CD4-positive, alpha-beta T cell treated with Interleukin-17A for 4 hours (primary cell): ENCODE measurements around the gene TUT4.

Experiments used
- DNase-seq: peaks from one replicate; pipeline ENCODE4 v3.0.0-alpha.2; 2020; ENCODE audit warnings: mixed read lengths

TUT4 gene

DNA sequence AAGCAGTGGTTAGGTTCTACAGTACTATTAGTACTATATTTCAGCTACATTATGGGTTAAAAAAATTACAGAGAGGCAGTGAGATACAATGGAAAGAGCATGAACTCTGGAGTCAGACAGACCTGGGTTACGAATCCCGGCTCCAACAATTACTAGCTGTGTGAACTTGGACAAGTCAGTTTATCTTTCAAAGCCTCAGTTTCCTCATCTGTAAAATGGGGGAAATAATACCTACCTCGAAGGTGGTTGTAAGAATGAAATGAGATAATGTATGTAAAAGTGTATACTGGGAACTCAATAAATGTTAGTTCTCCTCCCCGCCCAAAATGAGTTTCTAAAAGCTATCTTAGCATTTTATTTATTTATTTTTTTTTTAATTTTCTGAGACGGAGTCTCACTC, 89.0 kb downstream of the TUT4 start:
- no peak for DNase-seq

DNA sequence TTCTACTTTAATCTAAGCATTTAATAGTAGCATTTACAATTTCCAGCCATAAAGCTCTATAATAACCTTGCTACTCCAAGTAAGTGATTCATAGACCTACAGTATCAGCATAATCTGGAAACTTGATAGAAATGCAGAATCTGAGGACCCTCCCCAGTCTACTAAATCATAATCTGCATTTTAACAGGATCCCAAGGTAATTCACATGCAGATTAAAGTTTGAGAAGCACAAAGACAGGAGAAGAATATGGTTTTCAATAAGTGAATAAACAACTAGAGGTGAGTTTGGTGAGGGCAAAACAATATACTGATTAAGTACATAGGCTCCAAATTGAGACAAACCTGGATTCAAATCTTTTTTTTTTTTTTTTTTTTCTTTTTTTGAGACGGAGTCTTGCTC, 91.1 kb downstream of the TUT4 start:
- no peak for DNase-seq

DNA sequence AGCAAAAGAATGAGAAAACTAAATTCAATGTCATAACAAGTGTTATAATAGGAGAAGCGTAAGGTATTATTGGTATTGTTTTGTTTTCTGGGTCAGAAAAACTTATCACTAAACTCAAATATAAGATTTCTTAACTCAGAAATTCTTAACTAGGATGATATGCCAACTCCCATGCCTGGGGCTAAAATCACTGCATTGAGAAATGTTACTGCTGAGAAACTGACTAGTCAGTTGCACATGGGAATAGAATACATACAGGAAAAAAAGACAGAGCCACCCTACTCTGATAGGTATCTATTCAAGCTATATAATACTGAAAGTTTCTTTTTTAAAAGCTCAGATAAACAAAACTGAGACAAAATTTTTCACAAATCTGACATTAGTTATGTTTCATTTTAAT, 92.2 kb downstream of the TUT4 start:
- no peak for DNase-seq

DNA sequence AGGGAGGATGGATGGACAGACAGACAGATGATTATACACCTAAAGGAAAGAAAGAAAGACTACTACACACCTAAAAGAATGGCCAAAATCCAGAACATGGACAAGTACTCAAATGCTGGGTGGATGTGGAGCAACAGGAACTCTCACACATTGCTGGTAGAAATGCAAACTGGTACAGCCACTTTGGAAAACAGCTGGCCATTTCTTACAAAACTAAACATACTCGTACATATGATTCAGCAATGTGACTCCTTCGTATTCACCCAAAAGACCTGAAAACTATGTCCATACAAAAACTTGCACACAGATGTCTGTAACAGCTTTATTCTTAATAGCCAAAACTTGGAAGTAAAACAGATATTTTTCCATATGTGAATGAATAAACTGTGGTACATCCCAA, 97.2 kb downstream of the TUT4 start:
- no peak for DNase-seq

DNA sequence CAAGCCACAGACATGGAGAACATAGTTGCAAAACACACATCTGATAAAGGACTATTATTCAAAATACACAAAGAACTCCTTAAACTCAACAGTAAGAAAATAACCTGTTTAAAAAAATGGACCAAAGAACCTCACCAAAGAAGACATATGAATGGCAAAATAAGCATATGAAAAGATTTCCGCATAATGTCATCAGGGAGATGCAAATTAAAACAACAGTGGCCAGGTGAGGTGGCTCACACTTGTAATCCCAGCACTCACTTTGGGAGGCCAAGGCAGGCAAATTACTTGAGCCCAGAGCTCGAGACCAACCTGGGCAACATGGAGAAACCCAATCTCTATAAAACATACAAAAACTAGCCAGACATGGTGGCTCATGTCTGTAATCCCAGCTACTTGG, 98.1 kb downstream of the TUT4 start:
- DNase-seq: no peak

DNA sequence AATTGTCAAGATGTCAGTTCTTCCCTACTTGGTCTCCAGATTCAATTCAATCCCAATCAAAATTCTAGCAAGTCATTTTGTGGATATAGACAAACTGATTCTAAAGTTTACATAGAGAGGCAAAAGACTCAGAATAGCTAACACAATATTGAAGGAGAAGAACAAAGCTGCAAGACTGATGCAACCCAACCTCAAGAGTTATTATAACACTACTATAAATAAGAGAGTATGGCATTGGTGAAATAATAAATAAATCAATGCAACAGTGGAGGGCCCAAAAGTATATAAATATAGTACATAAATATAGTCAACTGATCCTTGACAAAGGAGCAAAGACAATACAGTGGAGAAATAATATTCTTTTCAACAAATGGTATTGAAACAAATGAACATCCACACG, 98.8 kb downstream of the TUT4 start:
- no peak for DNase-seq

DNA sequence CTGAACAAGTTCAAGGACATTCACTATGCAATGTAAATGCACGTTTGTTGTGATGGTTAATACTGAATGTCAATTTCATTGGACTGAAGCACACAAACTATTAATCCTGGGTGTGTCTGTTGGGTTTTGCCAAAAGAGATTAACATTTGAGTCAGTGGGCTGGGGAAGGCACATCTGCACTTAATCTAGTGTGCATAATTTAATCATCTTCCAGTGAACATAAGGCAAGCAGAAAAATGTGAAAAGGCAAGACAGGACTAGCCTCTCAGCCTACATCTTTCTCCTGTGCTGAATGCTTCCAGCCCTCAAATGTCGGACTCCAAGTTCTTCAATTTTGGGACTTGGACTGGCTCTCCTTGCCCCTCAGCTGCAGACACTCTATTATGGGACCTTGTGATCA, 108.4 kb downstream of the TUT4 start:
- DNase-seq: no peak

DNA sequence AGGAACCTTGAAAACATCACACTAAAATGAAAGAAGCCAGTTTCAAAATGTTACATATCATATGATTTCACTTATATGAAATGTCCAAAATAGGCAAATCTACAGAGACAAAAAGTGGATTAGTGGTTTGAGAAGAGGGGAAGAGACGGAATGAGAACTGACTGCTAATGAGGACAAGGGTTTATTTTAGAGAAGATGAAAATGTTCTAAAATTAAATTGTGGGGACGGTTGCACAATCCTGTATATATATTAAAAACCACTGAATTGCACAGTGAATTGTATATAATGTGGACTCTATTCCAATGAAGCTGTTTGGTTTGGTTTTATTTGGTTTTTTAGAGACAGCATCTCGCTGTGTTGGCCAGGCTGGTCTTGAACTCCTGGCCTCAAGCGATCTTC, 112.9 kb downstream of the TUT4 start:
- no peak for DNase-seq

DNA sequence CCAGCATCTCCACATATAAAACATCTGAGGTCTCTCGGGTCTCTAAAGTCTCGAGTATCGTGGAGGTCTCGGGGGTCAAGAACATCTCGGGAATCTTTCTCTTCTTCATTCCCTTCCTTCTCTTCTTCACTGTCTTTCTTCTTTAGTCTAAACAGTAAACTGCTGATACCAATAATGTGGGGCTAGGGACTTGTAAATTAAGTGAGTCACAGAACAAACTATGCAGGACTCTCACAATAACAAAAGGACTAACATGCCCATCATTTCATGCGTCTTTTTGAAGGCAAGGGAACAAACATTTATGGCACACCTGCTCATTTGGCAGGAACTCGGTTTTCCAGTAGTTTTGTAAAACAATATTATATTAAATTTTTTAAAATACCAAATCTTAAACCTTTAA, 116.1 kb downstream of the TUT4 start:
- no peak for DNase-seq

DNA sequence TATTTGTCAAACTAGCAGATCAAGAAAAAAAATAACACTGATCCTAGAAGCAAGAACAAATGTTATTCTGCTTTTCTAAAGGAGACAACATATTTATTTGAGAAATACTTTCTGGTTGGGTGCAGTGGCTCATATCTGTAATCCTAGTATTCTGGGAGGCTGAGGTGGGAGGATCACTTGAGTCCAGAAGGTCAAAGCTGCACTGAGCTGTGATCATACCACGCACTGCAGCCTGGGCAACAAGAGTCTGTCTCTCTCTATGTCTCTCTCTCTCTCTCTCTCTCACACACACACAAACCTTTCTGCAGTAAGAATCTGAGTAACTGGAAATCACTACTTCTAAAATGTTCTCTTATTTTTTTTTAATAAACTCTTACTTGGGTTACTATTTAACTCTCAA, 117.2 kb downstream of the TUT4 start:
- no peak for DNase-seq

DNA sequence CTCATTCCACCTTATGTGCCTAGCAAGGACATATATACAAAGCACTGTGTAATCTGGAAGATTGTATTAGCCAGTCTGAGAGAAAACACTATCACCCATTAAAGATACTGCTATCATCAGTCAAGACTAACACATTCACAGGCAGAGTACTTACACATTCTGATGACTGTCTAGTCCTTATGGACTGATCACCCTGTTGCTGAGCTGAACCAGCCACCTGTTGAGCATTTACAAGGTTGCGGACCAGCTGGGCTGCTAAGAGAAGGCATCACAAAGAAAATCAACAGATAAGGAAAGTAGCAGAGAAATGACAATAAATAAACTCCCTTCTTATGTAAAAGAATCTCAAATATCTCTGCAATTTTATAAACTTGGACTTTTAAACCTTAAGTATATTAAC, 117.7 kb downstream of the TUT4 start:
- DNase-seq: no peak

DNA sequence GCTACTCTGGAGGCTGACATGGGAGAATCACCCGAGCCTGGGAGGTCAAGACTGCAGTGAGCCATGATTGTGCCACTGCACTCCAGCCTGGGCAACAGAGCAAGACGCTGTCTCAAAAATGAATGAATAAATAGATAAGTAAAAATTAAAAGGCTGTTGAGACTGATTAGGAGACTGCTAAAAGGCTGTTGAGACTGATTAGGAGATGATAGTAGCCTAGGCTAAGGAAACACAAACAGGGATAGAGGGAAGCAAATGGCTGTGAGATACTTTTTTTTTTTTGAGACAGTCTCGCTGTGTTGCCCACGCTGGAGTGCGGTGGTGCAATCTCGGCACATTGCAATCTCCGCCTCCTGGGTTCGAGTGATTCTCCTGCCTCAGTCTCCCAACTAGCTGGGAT, 120.1 kb downstream of the TUT4 start:
- DNase-seq: no peak

DNA sequence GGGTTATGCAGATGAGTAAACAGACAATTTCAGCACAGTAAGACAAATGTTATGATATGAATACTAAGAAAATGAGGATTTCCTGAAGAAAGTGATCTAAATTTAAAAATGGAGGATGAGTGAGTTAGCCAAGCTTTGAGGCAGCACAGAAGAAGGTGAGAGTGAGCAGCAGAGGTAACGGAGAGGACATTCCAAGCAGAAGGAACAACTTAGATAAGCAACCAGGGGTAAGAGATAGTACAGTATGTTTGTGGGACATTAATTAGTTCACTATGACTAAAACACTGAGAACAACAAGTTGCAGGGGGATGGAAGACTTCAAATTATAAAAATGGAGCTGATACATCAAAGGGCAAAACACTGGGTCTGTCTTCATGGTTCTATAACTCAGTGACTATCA, 125.7 kb downstream of the TUT4 start:
- no peak for DNase-seq

DNA sequence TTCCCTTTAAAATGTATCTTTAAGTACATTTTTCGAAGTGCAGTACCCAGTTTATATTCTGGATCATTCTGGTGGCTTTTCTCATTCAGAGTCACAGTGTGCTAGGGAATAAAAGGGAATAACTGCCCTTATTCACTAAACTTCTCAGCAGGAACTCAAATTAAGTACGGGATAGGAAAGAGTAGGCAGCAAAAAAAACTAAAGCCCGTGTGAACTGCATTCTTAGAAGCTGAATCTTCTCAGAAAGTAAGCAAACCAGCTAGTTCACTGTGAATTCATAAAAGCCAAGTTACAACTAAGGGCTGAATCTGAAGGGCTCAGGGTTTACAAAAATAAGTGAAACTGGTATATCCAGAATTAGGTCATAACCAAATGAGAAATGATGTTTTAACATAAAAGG, 126.5 kb downstream of the TUT4 start:
- no peak for DNase-seq

DNA sequence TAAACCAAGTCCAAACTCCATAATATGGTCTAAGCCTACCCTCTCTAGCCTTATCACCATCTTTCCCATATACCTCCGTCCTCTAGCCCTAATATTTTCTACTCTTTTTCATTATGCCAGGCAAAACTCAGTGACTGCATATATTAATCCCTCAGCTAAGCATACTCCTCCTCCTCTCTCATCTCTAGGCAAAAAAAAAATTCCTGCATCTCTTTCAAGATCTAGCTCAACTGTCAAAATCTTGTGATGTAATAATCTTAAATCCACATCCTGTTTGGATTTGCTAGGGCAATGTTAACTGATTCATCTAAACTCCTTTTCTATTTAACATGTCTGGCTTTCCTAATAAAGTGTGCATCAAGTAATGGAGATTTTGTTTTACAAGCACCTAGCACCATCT, 128.1 kb downstream of the TUT4 start:
- no peak for DNase-seq

DNA sequence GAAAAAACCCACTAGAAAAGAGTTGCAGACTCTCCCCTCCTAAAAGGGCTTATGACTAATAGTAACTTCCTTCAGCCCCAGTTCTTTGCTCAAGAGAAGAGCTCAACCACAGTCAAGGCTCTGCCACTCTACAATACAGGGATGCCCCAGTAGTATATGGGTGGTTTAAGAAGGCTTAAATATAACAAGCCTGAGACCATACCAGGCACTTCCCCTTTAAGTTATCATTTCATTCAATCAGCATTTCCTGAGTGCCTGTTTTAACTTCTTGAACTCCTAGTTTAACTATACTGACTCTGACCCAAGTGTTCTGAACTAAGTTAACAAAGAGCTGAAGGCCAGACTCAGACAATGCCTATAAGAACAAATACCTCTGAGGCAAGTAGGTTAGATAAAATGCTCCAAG, 128.7 kb downstream of the TUT4 start:
- DNase-seq: peak; percentile 60

DNA sequence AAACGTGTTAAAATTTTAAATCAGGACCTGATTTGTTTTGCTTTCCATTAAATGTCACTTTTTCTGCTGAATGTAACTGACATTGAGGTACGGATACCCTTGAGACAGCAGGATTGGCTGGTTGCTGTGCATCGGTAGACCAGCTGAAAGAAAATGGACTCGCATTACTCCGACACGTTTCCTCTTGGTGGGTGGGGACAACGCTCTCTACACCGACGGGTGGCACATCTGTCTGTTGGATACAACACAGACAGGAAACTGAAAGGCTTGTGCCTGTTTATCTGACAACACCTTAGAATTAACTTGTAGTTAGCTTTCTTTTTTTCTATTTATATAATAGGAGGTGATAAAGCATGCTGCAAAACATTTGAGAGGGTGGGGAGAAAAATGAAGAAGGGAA, 129.1 kb downstream of the TUT4 start:
- peak; percentile 81 for DNase-seq

DNA sequence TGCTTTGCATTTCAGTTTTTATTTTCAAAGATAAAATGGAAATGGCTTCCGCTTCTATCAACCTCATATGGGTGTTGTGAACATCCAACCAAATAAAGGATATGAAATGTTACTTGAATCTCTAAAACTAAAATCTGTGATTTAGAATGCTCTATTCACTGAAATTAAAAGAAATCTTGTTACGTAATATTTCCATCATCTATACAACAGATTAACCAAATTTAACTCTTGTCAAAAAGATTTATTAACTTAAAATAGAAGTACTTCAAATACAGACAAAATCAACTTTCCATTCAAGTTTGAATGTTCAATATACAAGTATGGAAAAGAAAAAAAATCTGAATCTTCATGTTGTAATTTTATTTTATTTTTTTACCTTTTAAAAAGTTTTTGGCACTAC, 129.8 kb downstream of the TUT4 start:
- DNase-seq: no peak

DNA sequence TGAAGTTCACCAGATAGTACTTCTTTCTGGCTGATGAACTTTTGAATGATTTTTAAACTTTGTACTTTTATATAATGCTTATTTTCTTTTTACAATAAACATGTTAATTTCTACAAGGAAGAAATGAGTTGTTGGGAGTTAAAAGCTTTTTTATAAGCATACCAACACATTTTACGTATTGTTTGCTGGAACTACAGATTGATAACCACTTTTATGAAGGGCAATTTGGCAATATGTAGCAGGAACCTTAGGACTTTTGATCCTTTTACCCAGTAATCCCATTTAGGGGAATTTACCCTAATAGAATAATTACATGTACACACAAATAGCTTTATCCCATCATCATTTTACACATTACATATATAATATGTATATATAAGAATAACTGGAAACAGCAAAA, 132.2 kb downstream of the TUT4 start:
- DNase-seq: no peak

DNA sequence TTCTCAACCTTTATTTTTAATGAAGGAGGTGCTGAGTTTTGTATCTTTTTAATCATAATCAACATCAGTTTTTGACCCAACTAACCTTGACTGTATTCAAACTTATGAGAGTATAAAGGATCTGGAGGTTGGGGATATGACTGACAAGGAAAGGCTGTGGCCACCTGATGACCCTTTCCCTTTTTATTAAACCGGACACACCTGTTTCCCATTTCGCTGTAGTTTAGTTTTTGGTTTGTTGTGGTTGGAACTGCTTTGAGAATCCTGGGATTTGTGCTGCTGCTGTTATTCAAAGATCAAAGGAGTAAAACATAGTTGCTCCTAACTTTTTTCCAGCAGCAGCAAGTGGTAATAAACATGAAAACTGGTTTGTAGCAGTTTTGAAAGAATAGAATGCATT, 136.1 kb downstream of the TUT4 start:
- DNase-seq: no peak

DNA sequence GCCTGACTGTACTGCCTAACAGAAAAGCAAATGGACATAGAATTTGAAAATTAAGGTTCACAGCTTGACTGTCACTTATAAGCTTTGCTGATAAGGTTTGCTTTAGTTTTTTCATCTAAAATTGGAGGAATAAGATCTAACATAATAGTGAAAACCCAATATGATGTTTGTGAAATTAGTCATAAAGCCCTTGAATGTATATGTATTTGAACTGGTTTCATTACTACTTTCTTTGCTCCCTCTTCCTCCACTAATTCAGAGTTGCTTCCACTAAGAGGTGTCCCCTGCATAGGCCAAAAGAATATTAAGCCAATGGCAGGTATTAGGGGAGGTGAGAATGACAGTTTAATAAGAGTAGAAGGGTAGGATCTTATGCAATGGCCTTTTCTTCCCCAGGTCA, 137.9 kb downstream of the TUT4 start:
- no peak for DNase-seq

DNA sequence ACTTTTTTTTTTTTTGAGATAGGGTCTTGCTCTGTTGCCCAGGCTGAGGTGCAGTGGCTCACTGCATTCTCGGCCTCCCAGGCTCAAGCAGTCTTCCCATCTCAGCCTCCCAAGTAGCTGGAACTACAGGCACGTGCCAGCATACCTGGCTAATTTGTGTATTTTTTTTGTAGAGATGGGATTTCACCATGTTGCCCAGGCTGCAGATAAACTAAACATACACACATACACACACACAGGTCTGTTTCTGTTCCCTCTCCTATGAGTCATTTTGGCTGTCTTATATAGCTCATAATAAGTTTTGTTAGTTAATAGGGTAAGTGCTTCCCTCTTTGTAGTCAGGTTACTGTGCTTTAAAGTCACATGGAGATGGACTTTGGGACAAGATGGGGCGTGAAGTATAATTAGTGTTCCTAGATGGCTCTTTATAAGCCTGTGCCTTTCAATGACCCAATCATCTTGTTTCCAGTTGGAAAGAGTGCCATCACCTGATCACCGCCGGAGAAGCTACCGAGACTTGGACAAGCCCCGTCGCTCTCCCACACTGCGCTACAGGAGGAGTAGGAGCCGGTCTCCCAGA, 139.4 kb downstream of the TUT4 start:
- DNase-seq: no peak

DNA sequence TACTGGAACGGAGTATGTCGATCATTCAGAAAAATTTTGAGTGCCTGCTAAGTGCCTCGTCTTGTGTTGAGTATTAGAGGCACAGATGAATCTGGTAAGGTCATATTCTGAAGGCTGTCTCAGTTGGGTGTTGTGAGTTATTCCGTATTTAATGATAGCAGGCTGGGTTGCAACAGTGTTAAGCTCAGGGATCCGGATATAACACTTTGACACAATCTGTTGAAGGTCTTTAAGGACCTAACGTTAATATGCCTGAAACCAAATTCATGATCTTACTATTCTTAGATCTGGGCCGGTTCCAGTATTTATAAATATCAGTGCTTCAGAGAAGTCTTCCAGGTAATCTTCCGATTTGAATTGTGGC, 147.9 kb downstream of the TUT4 start:
- DNase-seq: no peak

DNA sequence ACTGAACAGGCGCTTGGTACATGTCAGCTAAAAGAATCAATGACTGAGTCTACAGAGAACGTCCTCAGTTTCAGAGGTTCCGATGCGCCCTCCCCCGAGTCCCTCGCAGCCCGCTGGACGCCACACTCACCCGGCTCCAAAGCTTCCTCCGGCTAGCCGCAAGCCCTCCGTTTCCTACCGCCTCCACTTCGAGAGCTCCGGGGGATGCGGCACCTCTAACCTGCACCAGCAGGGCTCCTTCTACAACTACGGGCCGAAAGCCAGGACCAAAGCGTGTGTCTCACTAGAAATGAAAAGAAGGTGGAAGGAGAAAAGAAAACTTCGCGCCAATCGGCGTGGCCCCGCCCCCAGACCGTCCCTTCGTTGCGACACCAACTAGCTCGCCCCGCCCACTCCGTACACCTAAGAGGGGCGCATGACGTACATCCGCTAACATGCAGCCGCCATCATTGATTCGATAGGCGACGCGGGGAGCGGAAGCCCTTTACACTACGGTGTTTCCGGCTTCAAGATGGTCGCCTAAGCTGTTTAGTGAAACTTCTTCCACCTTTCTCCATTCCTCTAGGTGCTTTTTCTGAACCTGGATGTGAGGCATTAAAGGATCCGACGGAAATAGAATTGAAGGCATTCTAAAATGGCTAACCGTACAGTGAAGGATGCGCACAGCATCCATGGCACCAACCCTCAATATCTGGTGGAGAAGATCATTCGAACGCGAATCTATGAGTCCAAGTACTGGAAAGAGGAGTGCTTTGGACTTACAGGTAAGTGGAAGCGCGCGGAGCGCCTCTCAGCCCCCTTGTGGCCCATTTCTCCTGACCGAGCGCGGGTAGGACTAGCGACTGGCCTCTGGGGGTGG, 148.5 kb downstream of the TUT4 start, which contains the start of the genes ORC1 and PRPF38A:
TSS of gene ORC1 (minus strand) at position 308 of the 859 bp plus-strand sequence. CDS start 2,200 bp downstream, outside the sequence.
TSS of gene PRPF38A (plus strand) at position 487 of the 859 bp plus-strand sequence. CDS start at position 635, 148 bp downstream.
- peak; percentile 99 for DNase-seq
